Measurements from ENCODE around the gene CUX1.

DNA sequence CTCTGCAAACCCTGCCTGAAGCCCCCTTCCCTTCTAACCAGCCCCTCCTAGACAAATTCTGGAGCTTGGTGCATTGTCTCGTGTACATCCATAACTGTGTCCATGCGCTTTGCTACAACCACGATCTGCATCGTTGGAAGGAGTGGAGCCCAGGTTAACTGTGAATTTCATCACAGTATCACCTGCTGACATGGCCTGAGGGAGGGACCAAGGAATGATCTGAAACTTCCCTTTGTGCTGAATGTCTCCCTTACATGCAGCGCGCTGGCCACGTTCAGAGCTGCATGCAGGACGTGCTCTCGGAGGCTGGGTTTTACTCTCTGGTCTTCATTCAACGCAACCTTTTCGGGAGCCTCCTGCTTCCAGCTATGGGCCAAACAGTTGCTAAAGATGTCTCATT is 222.3 kb downstream of the CUX1 start:
- TF ChIP-seq CTCF (IDR thresholded peaks at IDR 0.05) (no peak), POLR2A (IDR thresholded peaks at IDR 0.05) (no peak), POLR2AphosphoS5 (IDR thresholded peaks at IDR 0.05) (no peak)

Measured in breast epithelium (tissue), 3 donors.